ENCODE results near the gene ARHGAP40. TPM values are rescaled to one million over a fixed set of nuclear protein-coding genes. Genes with fewer than 3 reads are reported as not detected.

The ARHGAP40 gene
- total and polyA plus RNA-seq, 2 of the 13 experiments (the other 11 are each of a cell fraction or from before 2014, with no cell fraction given), result 0.75 to 2.1 TPM

DNA sequence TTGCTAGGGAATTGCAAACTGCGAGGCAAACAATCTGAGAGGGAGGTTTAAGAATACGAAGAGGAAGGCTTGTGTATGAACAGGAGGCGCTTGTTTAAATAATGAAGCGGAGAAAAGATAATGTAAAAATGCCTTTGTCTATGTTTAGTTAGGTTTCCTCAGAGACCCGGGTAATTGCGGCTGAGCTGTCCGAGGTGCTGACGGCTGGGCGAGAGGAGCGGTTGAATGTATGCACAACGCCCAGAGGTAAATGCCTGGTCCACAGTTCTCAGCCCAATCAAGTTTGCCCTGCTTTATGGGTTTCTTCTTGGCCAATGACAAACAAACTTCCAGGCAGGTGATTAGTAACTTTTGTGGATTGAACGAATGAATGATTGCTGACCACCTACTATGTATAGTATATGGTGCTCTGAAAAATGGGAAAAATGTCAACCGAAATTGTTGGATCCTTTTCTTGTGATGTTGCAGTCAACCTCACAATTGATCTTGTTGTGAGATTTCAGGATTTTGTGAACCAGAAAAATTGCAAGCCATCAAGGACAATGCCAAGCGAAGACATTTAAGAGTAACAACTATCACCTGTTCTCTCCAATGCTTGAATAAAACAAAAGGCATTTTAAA is 84.4 kb downstream of the ARHGAP40 start (continued):
- TF ChIP-seq, protein P1, sequence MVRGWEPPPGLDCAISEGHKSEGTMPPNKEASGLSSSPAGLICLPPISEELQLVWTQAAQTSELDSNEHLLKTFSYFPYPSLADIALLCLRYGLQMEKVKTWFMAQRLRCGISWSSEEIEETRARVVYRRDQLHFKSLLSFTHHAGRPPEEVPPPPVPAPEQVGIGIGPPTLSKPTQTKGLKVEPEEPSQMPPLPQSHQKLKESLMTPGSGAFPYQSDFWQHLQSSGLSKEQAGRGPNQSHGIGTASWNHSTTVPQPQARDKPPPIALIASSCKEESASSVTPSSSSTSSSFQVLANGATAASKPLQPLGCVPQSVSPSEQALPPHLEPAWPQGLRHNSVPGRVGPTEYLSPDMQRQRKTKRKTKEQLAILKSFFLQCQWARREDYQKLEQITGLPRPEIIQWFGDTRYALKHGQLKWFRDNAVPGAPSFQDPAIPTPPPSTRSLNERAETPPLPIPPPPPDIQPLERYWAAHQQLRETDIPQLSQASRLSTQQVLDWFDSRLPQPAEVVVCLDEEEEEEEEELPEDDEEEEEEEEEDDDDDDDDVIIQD (CRISPR knock-in tag; IDR thresholded peaks at IDR 0.05; ENCODE audit: low read depth), result peak; percentile 79; the same call in 1 of the 2 replicates
- TF ChIP-seq AGO2 (optimal IDR thresholded peaks at IDR 0.05; ENCODE audit: low read depth, low read length), result no peak
- TF ChIP-seq, protein P2, sequence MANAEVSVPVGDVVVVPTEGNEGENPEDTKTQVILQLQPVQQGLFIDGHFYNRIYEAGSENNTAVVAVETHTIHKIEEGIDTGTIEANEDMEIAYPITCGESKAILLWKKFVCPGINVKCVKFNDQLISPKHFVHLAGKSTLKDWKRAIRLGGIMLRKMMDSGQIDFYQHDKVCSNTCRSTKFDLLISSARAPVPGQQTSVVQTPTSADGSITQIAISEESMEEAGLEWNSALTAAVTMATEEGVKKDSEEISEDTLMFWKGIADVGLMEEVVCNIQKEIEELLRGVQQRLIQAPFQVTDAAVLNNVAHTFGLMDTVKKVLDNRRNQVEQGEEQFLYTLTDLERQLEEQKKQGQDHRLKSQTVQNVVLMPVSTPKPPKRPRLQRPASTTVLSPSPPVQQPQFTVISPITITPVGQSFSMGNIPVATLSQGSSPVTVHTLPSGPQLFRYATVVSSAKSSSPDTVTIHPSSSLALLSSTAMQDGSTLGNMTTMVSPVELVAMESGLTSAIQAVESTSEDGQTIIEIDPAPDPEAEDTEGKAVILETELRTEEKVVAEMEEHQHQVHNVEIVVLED (CRISPR knock-in tag; IDR thresholded peaks at IDR 0.05; ENCODE audit: borderline replicate concordance), result no peak
- no peak for TF ChIP-seq PHF8 (CRISPR knock-in tag; IDR thresholded peaks at IDR 0.05)
- TF ChIP-seq ZNF713 (CRISPR knock-in tag; IDR thresholded peaks at IDR 0.05), result no peak
- no peak for TF ChIP-seq CEBPB (IDR thresholded peaks at IDR 0.05; ENCODE audit: borderline replicate concordance, low read depth, low read length)
- TF ChIP-seq ARNT (IDR thresholded peaks at IDR 0.05), result no peak
- TF ChIP-seq ZBTB20 (CRISPR knock-in tag; IDR thresholded peaks at IDR 0.05; ENCODE audit: borderline replicate concordance, low read depth), result peak; percentile 95; the same call in 1 of the 2 replicates
- no peak; the same call in none of the 2 replicates for TF ChIP-seq ZNF670 (CRISPR knock-in tag; IDR thresholded peaks at IDR 0.05; ENCODE audit: borderline replicate concordance)
- TF ChIP-seq, protein P3, sequence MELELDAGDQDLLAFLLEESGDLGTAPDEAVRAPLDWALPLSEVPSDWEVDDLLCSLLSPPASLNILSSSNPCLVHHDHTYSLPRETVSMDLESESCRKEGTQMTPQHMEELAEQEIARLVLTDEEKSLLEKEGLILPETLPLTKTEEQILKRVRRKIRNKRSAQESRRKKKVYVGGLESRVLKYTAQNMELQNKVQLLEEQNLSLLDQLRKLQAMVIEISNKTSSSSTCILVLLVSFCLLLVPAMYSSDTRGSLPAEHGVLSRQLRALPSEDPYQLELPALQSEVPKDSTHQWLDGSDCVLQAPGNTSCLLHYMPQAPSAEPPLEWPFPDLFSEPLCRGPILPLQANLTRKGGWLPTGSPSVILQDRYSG (CRISPR knock-in tag; IDR thresholded peaks at IDR 0.05), result peak; percentile 96; the same call in 1 of the 2 replicates
- peak; percentile 97 for TF ChIP-seq ZNF607 (CRISPR knock-in tag; IDR thresholded peaks at IDR 0.05; ENCODE audit: borderline replicate concordance)
- 0 out of 2 replicates have a peak, but pooled peaks have one; percentile 31 for TF ChIP-seq TARDBP (CRISPR knock-in tag; IDR thresholded peaks at IDR 0.05)
- peak; percentile 73; the same call in 1 of the 2 replicates for TF ChIP-seq ZNF484 (CRISPR knock-in tag; IDR thresholded peaks at IDR 0.05; ENCODE audit: borderline replicate concordance, low read depth)
- TF ChIP-seq ZNF33A (CRISPR knock-in tag; IDR thresholded peaks at IDR 0.05; ENCODE audit: borderline replicate concordance), result no peak
- no peak; the same call in 1 of the 2 replicates for TF ChIP-seq SAFB2 (CRISPR knock-in tag; IDR thresholded peaks at IDR 0.05; ENCODE audit: borderline replicate concordance, low read depth)
- peak; percentile 97 for TF ChIP-seq ZSCAN21 (CRISPR knock-in tag; IDR thresholded peaks at IDR 0.05; ENCODE audit: borderline replicate concordance)
- TF ChIP-seq ASH2L (IDR thresholded peaks at IDR 0.05; ENCODE audit: insufficient read length, low read depth, low read length), result no peak
- TF ChIP-seq ZNF672 (CRISPR knock-in tag; IDR thresholded peaks at IDR 0.05), result no peak
- TF ChIP-seq RARA (CRISPR knock-in tag; IDR thresholded peaks at IDR 0.05), result peak; percentile 81
- TF ChIP-seq, protein P4, sequence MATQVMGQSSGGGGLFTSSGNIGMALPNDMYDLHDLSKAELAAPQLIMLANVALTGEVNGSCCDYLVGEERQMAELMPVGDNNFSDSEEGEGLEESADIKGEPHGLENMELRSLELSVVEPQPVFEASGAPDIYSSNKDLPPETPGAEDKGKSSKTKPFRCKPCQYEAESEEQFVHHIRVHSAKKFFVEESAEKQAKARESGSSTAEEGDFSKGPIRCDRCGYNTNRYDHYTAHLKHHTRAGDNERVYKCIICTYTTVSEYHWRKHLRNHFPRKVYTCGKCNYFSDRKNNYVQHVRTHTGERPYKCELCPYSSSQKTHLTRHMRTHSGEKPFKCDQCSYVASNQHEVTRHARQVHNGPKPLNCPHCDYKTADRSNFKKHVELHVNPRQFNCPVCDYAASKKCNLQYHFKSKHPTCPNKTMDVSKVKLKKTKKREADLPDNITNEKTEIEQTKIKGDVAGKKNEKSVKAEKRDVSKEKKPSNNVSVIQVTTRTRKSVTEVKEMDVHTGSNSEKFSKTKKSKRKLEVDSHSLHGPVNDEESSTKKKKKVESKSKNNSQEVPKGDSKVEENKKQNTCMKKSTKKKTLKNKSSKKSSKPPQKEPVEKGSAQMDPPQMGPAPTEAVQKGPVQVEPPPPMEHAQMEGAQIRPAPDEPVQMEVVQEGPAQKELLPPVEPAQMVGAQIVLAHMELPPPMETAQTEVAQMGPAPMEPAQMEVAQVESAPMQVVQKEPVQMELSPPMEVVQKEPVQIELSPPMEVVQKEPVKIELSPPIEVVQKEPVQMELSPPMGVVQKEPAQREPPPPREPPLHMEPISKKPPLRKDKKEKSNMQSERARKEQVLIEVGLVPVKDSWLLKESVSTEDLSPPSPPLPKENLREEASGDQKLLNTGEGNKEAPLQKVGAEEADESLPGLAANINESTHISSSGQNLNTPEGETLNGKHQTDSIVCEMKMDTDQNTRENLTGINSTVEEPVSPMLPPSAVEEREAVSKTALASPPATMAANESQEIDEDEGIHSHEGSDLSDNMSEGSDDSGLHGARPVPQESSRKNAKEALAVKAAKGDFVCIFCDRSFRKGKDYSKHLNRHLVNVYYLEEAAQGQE (IDR thresholded peaks at IDR 0.05; ENCODE audit: borderline replicate concordance in 1 of 2, low read depth in 1 of 2, low read length in 2 of 2), result peak; percentile 99 to 100
- peak; percentile 73; the same call in 1 of the 2 replicates for TF ChIP-seq ZSCAN25 (CRISPR knock-in tag; IDR thresholded peaks at IDR 0.05)
- 0 out of 2 replicates have a peak, but pooled peaks have one; percentile 53 for TF ChIP-seq SPEN (CRISPR knock-in tag; IDR thresholded peaks at IDR 0.05; ENCODE audit: low read depth)
